K562 (cell line): ENCODE results near the gene SDC1.

ENCODE experiments used
- CBX8 ChIP-seq: fragments of 200-600 bp; sonication (generic); IDR thresholded peaks from 2 replicates; pipeline ENCODE4 v1.6.1; 2012; ENCODE audit warnings: borderline replicate concordance, mixed run types, low read depth, mild to moderate bottlenecking, moderate library complexity, mixed read lengths, low read length, control low read depth, inconsistent platforms; ENCODE audit not compliant: poor library complexity, severe bottlenecking; ENCODE audit errors: extremely low read depth
- EZH2 ChIP-seq: IDR thresholded peaks from 2 replicates; pipeline ENCODE4 v1.6.1; 2012; ENCODE audit warnings: low read depth, mild to moderate bottlenecking, inconsistent platforms, low read length, borderline replicate concordance
- SIN3A ChIP-seq, 2 experiments: fragments of 150-350 bp in 1 of 2; IDR thresholded peaks; 2 replicates each; pipeline ENCODE4 v1.6.1; 2011 to 2016; ENCODE audit warnings: borderline replicate concordance in 2 of 2, low read depth in 2 of 2, low read length in 2 of 2, mild to moderate bottlenecking in 2 of 2, moderate library complexity in 2 of 2; ENCODE audit not compliant: control insufficient read depth in 1 of 2
- SMC3 ChIP-seq: conservative IDR thresholded peaks from 2 replicates; pipeline ENCODE4 v1.6.1; 2011; ENCODE audit warnings: low read depth, low read length, improper control_type of control experiment; ENCODE audit not compliant: insufficient read depth
- SOX6 ChIP-seq: fragments of 450-650 bp; IDR thresholded peaks from 2 replicates; pipeline ENCODE4 v1.6.1; 2014; ENCODE audit warnings: mild to moderate bottlenecking
- SRSF7 ChIP-seq: fragments of 200-400 bp; formaldehyde crosslinking; optimal IDR thresholded peaks from 2 replicates; pipeline ENCODE3; 2017; ENCODE audit warnings: mild to moderate bottlenecking, low read depth, low read length
- TAF1 ChIP-seq: IDR thresholded peaks from 2 replicates; pipeline ENCODE4 v1.6.1; 2011; ENCODE audit warnings: mild to moderate bottlenecking, low read length, moderate library complexity; ENCODE audit not compliant: insufficient read depth, control insufficient read depth, severe bottlenecking; ENCODE audit errors: extremely low read depth
- TEAD4 ChIP-seq, 2 experiments: sonication (generic) in 1 of 2; formaldehyde crosslinking in 1 of 2; IDR thresholded peaks; 2 replicates each; pipeline versions ENCODE4 v1.6.1 to v1.8.0; 2012 to 2022; ENCODE audit warnings: borderline replicate concordance in 1 of 2, inconsistent platforms in 1 of 2, low read length in 1 of 2, mild to moderate bottlenecking in 1 of 2, missing genetic modification reagents in 1 of 2
- ZNF263 ChIP-seq: sonication (generic); formaldehyde crosslinking; IDR thresholded peaks from 2 replicates; pipeline ENCODE4 v1.8.0; 2022; ENCODE audit warnings: mild to moderate bottlenecking, missing genetic modification reagents, borderline replicate concordance
- TF ChIP-seq, protein P1 (sequence below): sonication (generic); formaldehyde crosslinking; IDR thresholded peaks from 2 replicates; pipeline ENCODE4 v1.8.0; 2022; ENCODE audit warnings: mild to moderate bottlenecking, missing genetic modification reagents
- TF ChIP-seq, protein P2 (sequence below): sonication (generic); formaldehyde crosslinking; IDR thresholded peaks from 2 replicates; pipeline ENCODE4 v1.8.1; 2023; ENCODE audit warnings: mild to moderate bottlenecking, missing genetic modification reagents, moderate library complexity
- TF ChIP-seq, protein P3 (sequence below): sonication (generic); formaldehyde crosslinking; IDR thresholded peaks from 2 replicates; pipeline ENCODE4 v1.9.0; 2022; ENCODE audit warnings: mild to moderate bottlenecking, missing genetic modification reagents
- TF ChIP-seq, protein P4 (sequence below), 3 experiments: IDR thresholded peaks in 2 of 3; conservative IDR thresholded peaks in 1 of 3; 2 replicates each; pipeline ENCODE4 v1.5.1; 2011 to 2012; ENCODE audit warnings: low read length in 3 of 3, mild to moderate bottlenecking in 3 of 3, control low read depth in 2 of 3, improper control_type of control experiment in 1 of 3, inconsistent platforms in 1 of 3, low read depth in 1 of 3, mixed read lengths in 1 of 3, moderate library complexity in 1 of 3; ENCODE audit not compliant: insufficient read depth in 2 of 3

DNA sequence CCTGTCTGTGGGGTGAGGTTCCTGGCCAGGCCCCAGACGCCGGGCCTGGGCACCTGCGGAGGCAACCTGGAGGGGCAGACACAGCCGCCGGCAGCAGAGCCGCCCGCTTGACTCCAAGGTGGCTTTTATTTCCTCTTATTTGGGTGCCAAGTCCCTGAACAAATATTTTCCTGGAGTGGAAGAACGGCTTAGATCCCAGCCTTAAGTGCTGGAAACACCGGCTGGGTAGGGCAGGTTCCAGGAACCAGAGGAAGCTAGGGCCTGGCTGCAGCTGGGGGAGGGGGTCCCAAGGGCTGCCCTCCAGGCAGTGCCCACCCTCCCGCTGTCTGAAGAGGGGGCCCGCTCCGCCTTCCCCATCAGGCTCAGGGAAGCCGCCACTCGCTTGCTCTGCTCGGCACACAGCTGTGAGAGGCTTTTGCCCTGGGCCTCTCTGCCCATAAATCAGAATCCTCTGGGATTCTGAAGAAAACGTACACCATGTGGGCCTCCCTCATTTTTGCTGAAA, 28.2 kb downstream of the SDC1 start:
- TF ChIP-seq, protein P1, sequence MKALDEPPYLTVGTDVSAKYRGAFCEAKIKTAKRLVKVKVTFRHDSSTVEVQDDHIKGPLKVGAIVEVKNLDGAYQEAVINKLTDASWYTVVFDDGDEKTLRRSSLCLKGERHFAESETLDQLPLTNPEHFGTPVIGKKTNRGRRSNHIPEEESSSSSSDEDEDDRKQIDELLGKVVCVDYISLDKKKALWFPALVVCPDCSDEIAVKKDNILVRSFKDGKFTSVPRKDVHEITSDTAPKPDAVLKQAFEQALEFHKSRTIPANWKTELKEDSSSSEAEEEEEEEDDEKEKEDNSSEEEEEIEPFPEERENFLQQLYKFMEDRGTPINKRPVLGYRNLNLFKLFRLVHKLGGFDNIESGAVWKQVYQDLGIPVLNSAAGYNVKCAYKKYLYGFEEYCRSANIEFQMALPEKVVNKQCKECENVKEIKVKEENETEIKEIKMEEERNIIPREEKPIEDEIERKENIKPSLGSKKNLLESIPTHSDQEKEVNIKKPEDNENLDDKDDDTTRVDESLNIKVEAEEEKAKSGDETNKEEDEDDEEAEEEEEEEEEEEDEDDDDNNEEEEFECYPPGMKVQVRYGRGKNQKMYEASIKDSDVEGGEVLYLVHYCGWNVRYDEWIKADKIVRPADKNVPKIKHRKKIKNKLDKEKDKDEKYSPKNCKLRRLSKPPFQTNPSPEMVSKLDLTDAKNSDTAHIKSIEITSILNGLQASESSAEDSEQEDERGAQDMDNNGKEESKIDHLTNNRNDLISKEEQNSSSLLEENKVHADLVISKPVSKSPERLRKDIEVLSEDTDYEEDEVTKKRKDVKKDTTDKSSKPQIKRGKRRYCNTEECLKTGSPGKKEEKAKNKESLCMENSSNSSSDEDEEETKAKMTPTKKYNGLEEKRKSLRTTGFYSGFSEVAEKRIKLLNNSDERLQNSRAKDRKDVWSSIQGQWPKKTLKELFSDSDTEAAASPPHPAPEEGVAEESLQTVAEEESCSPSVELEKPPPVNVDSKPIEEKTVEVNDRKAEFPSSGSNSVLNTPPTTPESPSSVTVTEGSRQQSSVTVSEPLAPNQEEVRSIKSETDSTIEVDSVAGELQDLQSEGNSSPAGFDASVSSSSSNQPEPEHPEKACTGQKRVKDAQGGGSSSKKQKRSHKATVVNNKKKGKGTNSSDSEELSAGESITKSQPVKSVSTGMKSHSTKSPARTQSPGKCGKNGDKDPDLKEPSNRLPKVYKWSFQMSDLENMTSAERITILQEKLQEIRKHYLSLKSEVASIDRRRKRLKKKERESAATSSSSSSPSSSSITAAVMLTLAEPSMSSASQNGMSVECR (CRISPR knock-in tag), result no peak
- TF ChIP-seq SRSF7, result no peak
- TF ChIP-seq, protein P2, sequence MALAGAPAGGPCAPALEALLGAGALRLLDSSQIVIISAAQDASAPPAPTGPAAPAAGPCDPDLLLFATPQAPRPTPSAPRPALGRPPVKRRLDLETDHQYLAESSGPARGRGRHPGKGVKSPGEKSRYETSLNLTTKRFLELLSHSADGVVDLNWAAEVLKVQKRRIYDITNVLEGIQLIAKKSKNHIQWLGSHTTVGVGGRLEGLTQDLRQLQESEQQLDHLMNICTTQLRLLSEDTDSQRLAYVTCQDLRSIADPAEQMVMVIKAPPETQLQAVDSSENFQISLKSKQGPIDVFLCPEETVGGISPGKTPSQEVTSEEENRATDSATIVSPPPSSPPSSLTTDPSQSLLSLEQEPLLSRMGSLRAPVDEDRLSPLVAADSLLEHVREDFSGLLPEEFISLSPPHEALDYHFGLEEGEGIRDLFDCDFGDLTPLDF, result no peak
- TF ChIP-seq SIN3A (IDR thresholded peaks at IDR 0.05; ENCODE audit: borderline replicate concordance in 2 of 2, control insufficient read depth in 1 of 2, low read depth in 2 of 2, low read length in 2 of 2), result no peak
- TF ChIP-seq EZH2, result no peak
- TF ChIP-seq TEAD4 (IDR thresholded peaks at IDR 0.05; ENCODE audit: low read length), result no peak
- TF ChIP-seq TEAD4 (CRISPR knock-in tag; IDR thresholded peaks at IDR 0.05; ENCODE audit: borderline replicate concordance), result no peak
- TF ChIP-seq ZNF263 (CRISPR knock-in tag), result no peak
- TF ChIP-seq SMC3, result no peak
- TF ChIP-seq, protein P3, sequence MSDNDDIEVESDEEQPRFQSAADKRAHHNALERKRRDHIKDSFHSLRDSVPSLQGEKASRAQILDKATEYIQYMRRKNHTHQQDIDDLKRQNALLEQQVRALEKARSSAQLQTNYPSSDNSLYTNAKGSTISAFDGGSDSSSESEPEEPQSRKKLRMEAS (CRISPR knock-in tag), result no peak
- TF ChIP-seq TAF1, result no peak
- TF ChIP-seq CBX8, result no peak
- TF ChIP-seq SOX6, result no peak
- TF ChIP-seq, protein P4, sequence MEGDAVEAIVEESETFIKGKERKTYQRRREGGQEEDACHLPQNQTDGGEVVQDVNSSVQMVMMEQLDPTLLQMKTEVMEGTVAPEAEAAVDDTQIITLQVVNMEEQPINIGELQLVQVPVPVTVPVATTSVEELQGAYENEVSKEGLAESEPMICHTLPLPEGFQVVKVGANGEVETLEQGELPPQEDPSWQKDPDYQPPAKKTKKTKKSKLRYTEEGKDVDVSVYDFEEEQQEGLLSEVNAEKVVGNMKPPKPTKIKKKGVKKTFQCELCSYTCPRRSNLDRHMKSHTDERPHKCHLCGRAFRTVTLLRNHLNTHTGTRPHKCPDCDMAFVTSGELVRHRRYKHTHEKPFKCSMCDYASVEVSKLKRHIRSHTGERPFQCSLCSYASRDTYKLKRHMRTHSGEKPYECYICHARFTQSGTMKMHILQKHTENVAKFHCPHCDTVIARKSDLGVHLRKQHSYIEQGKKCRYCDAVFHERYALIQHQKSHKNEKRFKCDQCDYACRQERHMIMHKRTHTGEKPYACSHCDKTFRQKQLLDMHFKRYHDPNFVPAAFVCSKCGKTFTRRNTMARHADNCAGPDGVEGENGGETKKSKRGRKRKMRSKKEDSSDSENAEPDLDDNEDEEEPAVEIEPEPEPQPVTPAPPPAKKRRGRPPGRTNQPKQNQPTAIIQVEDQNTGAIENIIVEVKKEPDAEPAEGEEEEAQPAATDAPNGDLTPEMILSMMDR (IDR thresholded peaks at IDR 0.05 in 2 of 3, conservative IDR thresholded peaks at IDR 0.05 in 1 of 3; ENCODE audit: insufficient read depth in 2 of 3, low read depth in 1 of 3, low read length in 3 of 3), result no peak
